Measurements from ENCODE around the gene ZMPSTE24. TPM values are rescaled to one million over a fixed set of nuclear protein-coding genes. Genes with fewer than 3 reads are reported as not detected.

ZMPSTE24 gene
- polyA plus RNA-seq, 1 donor from 2014 or later: 32.9 TPM

- no peaks in the 10 kb centered on the region for H4K20me1 ChIP-seq (ENCODE audit: insufficient read depth)
- H3K27me3 ChIP-seq (ENCODE audit: insufficient read depth, low read depth, low read length): no peaks in the 10 kb centered on the region
- no peaks in the 10 kb centered on the region for H3K9me3 ChIP-seq (ENCODE audit: low read length)
- H3K27ac ChIP-seq (ENCODE audit: low read length): no peak overlapping the region
- peaks cover 5% of the 10 kb centered on the region for H3K36me3 ChIP-seq (ENCODE audit: insufficient read depth, low read length)
- no peaks in the 10 kb centered on the region for H3F3A ChIP-seq (ENCODE audit: insufficient read depth, low read length, poor library complexity, severe bottlenecking)
- H3K9me2 ChIP-seq (ENCODE audit: insufficient read depth, low read length): no peaks in the 10 kb centered on the region
- H3K4me2 ChIP-seq (ENCODE audit: low read length): no peak overlapping the region
- no peak overlapping the region for H3K4me3 ChIP-seq (ENCODE audit: low read length)
- H3K79me2 ChIP-seq (replicated peaks; ENCODE audit: insufficient read depth, low read length): no peaks in the 10 kb centered on the region
- TF ChIP-seq CTCF (IDR thresholded peaks at IDR 0.05; ENCODE audit: poor library complexity, severe bottlenecking) (no peak), RAD21 (conservative IDR thresholded peaks at IDR 0.05) (no peak), POLR2AphosphoS5 (IDR thresholded peaks at IDR 0.05) (no peak), EZH2 (IDR thresholded peaks at IDR 0.05; ENCODE audit: borderline replicate concordance, insufficient read depth, low read length, poor library complexity, severe bottlenecking) (no peak), REST (IDR thresholded peaks at IDR 0.05; ENCODE audit: borderline replicate concordance) (no peak), SMC3 (conservative IDR thresholded peaks at IDR 0.05; ENCODE audit: poor library complexity) (no peak), TAF1 (IDR thresholded peaks at IDR 0.05; ENCODE audit: low read depth) (no peak), EP300 (conservative IDR thresholded peaks at IDR 0.05; ENCODE audit: poor library complexity, severe bottlenecking) (no peak), MXI1 (conservative IDR thresholded peaks at IDR 0.05; ENCODE audit: poor library complexity, severe bottlenecking) (no peak)
- no peak overlapping the region for H3K9ac ChIP-seq (ENCODE audit: low read length)
- H2AFZ ChIP-seq (ENCODE audit: low read depth, low read length): no peak overlapping the region
Measured at GRCh38 chr1:40276122-40276521, 18.1 kb downstream of the ZMPSTE24 start.

- Histone ChIP-seq H3K4me2 (ENCODE audit: low read length) (no peak overlapping the region), H3K9me2 (ENCODE audit: insufficient read depth, low read length) (no peaks in the 10 kb centered on the region), H3F3A (ENCODE audit: insufficient read depth, low read length, poor library complexity, severe bottlenecking) (no peaks in the 10 kb centered on the region), H3K36me3 (ENCODE audit: insufficient read depth, low read length) (no peaks in the 10 kb centered on the region), H3K9me3 (ENCODE audit: low read length) (no peaks in the 10 kb centered on the region), H3K27me3 (ENCODE audit: insufficient read depth, low read depth, low read length) (no peaks in the 10 kb centered on the region), H3K4me3 (ENCODE audit: low read length) (no peak overlapping the region), H3K9ac (ENCODE audit: low read length) (no peak overlapping the region), H2AFZ (ENCODE audit: low read depth, low read length) (no peak overlapping the region), H4K20me1 (ENCODE audit: insufficient read depth) (no peaks in the 10 kb centered on the region), H3K27ac (ENCODE audit: low read length) (no peak overlapping the region), H3K79me2 (replicated peaks; ENCODE audit: insufficient read depth, low read length) (no peaks in the 10 kb centered on the region)
- TF ChIP-seq MXI1 (conservative IDR thresholded peaks at IDR 0.05; ENCODE audit: poor library complexity, severe bottlenecking) (no peak), REST (IDR thresholded peaks at IDR 0.05; ENCODE audit: borderline replicate concordance) (no peak)
Measured at GRCh38 chr1:40281853-40282252, 23.8 kb downstream of the ZMPSTE24 start.

All from neural cell (in vitro differentiated cells).